CD14-positive monocyte (primary cell): ENCODE data around the gene CEL. TPM values are rescaled to one million over a fixed set of nuclear protein-coding genes. Genes with fewer than 3 reads are reported as not detected.

Source experiments
- DNase-seq, 3 donors: peaks; one replicate each; pipeline ENCODE4 v3.0.0-alpha.2; 2011 to 2022
- H2AFZ ChIP-seq: 2 replicates; pipeline ENCODE4 v1.6.0; 2012; ENCODE audit warnings: mild to moderate bottlenecking, low read depth, low read length, inconsistent platforms; ENCODE audit not compliant: insufficient read depth, poor library complexity, severe bottlenecking
- H3K27ac ChIP-seq, 2 donors: 1 replicate in 1 of 2; 2 replicates in 1 of 2; pipeline ENCODE4 v1.5.1; 2012 to 2013; ENCODE audit warnings: low read length in 2 of 2, control low read depth in 1 of 2, inconsistent platforms in 1 of 2, low read depth in 1 of 2, mild to moderate bottlenecking in 1 of 2
- H3K27me3 ChIP-seq, 2 donors: one replicate each; pipeline versions ENCODE4 v1.6.0 to v1.6.1; 2011 to 2013; ENCODE audit warnings: low read length in 2 of 2; ENCODE audit not compliant: control insufficient read depth in 2 of 2, insufficient read depth in 2 of 2
- H3K36me3 ChIP-seq, 2 donors: replicated peaks in 1 of 2; 1 replicate in 1 of 2; 2 replicates in 1 of 2; pipeline versions ENCODE4 v1.5.1 to v1.6.1; 2012 to 2013; ENCODE audit warnings: low read length in 2 of 2, control low read depth in 1 of 2, inconsistent platforms in 1 of 2, mild to moderate bottlenecking in 1 of 2; ENCODE audit not compliant: insufficient read depth in 2 of 2, control insufficient read depth in 1 of 2
- H3K4me1 ChIP-seq, 2 donors: 1 replicate in 1 of 2; 2 replicates in 1 of 2; pipeline versions ENCODE4 v1.5.1 to v1.6.1; 2012 to 2013; ENCODE audit warnings: low read length in 2 of 2, control low read depth in 1 of 2, inconsistent platforms in 1 of 2, mild to moderate bottlenecking in 1 of 2, moderate library complexity in 1 of 2; ENCODE audit not compliant: insufficient read depth in 2 of 2, control insufficient read depth in 1 of 2
- H3K4me2 ChIP-seq: replicated peaks from 2 replicates; pipeline ENCODE3; 2012; ENCODE audit warnings: low read length, moderate library complexity, mild to moderate bottlenecking; ENCODE audit not compliant: poor library complexity, severe bottlenecking; ENCODE audit errors: extremely low read depth
- H3K4me3 ChIP-seq, 3 experiments: fragments of 200-600 bp in 1 of 3; sonication (generic) in 1 of 3; replicated peaks in 1 of 3; 1 replicate in 2 of 3; 2 replicates in 1 of 3; pipeline ENCODE4 v1.5.1; 2011 to 2013; ENCODE audit warnings: low read length in 3 of 3, mild to moderate bottlenecking in 3 of 3, control low read depth in 2 of 3, low read depth in 2 of 3, inconsistent platforms in 1 of 3, moderate library complexity in 1 of 3
- H3K79me2 ChIP-seq: 2 replicates; pipeline ENCODE4 v1.6.0; 2012; ENCODE audit warnings: mild to moderate bottlenecking, control low read depth, inconsistent platforms, low read length, moderate library complexity; ENCODE audit not compliant: insufficient read depth
- H3K9ac ChIP-seq: 2 replicates; pipeline ENCODE4 v1.6.0; 2017; ENCODE audit warnings: low read length, mild to moderate bottlenecking; ENCODE audit not compliant: insufficient read depth, poor library complexity, severe bottlenecking
- H3K9me3 ChIP-seq, 2 donors: replicated peaks in 1 of 2; 1 replicate in 1 of 2; 2 replicates in 1 of 2; pipeline versions ENCODE4 v1.5.1 to v1.6.1; 2012 to 2013; ENCODE audit warnings: low read length in 2 of 2, control low read depth in 1 of 2; ENCODE audit not compliant: control insufficient read depth in 1 of 2, insufficient read depth in 1 of 2
- H4K20me1 ChIP-seq: 2 replicates; pipeline ENCODE4 v1.6.0; 2012; ENCODE audit warnings: mild to moderate bottlenecking, low read length, control low read depth, moderate library complexity; ENCODE audit not compliant: insufficient read depth
- H3K27ac Mint-ChIP-seq, 7 donors: one replicate each; pipeline ENCODE4 v1.8.0; 2020; ENCODE audit warnings: mild to moderate bottlenecking in 7 of 7, mixed read lengths in 7 of 7, moderate library complexity in 6 of 7, inconsistent platforms in 2 of 7
- H3K27me3 Mint-ChIP-seq, 3 donors: one replicate each; pipeline ENCODE4 v1.8.0; 2021 to 2022; ENCODE audit warnings: low read depth in 3 of 3, mild to moderate bottlenecking in 3 of 3, mixed read lengths in 3 of 3, moderate library complexity in 3 of 3, inconsistent platforms in 1 of 3
- H3K36me3 Mint-ChIP-seq, 2 donors: one replicate each; pipeline ENCODE4 v1.8.0; 2020; ENCODE audit warnings: mixed read lengths in 2 of 2, inconsistent platforms in 1 of 2, mild to moderate bottlenecking in 1 of 2
- H3K4me1 Mint-ChIP-seq: one replicate; pipeline ENCODE4 v1.8.0; 2020; ENCODE audit warnings: mild to moderate bottlenecking, mixed read lengths
- H3K4me3 Mint-ChIP-seq, 2 donors: one replicate each; pipeline ENCODE4 v1.8.0; 2020; ENCODE audit warnings: mild to moderate bottlenecking in 2 of 2, mixed read lengths in 2 of 2, moderate library complexity in 1 of 2
- H3K9me3 Mint-ChIP-seq, 7 donors: one replicate each; pipeline ENCODE4 v1.8.0; 2020 to 2022; ENCODE audit warnings: mixed read lengths in 7 of 7, mild to moderate bottlenecking in 6 of 7, moderate library complexity in 6 of 7, inconsistent platforms in 2 of 7
- WGBS: methylation state at CpG from one replicate; pipeline ENCODE4 v1.1.5; 2013; ENCODE audit warnings: missing lambda C conversion rate; ENCODE audit not compliant: insufficient coverage; 5-methylcytosine and 5-hydroxymethylcytosine counted together
- intact Hi-C, 2 donors: fragments of 100-400 bp; cut with micrococcal nuclease; formaldehyde crosslinking; loops; one replicate each; pipeline versions ENCODE4 v1.15.0 to v1.15.1; 2023
- polyA plus RNA-seq, 3 donors: library from polyadenylated mRNA; depleted of rRNA in 1 of 3; unstranded in 2 of 3; stranded (reverse) in 1 of 3; fragments of 300-500 nt in 2 of 3; fragments of >200 nt in 1 of 3; fragmentation: Illumina TruSeq in 2 of 3; gene quantifications; 1 replicate in 2 of 3; 2 replicates in 1 of 3; pipeline ENCODE4 v1.2.3, GENCODE V29; 2012 to 2021
- TF ChIP-seq, protein P1 (sequence below): fragments of 200-600 bp; IDR thresholded peaks from one replicate; pipeline ENCODE4 v1.8.0; 2022; ENCODE audit warnings: antibody characterized with exemption, mild to moderate bottlenecking

The CEL gene
- polyA plus RNA-seq, 3 donors: 0.24 TPM; not detected in 2

DNA sequence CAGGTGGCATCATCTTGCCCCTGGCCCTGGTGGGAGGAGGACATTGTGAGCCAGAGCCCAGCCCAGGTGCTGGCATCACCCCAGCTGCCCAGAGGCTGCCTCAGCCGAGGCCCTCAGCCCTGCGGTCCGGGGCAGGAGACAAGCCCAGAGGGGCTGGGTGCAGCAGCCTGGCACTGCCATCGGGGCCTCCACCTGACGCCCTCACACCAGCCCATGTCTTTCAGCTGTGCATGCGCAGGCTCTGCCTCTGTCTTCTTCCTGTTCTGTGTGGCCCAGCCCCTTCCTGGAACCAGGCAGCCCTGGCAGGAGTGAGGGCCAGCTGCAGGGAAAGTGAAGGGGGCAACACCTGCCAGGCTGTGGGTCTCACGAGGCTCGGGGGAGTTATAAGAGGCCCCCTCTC lies 4.8 kb upstream of the CEL start:
- H3K4me1 ChIP-seq: peaks cover 4 to 20% of the 10 kb centered on the region in 2 donors
- no peaks in the 10 kb centered on the region for H3K9me3 ChIP-seq
- H3K4me2 ChIP-seq: no peak overlapping the region
- intact Hi-C loops: no loop called here
- no peak overlapping the region for H3K27ac ChIP-seq
- H3K79me2 ChIP-seq: no peaks in the 10 kb centered on the region
- WGBS: 12% methylated on average over 7 of the region's 8 CpGs
- H3K9ac ChIP-seq: no peak overlapping the region
- Mint-ChIP-seq H3K27ac (no peak overlapping the region), H3K4me1 (peaks cover 29% of the 10 kb centered on the region), H3K9me3 (no peaks in the 10 kb centered on the region), H3K27me3 (peaks cover 3 to 7% (median 6%) of the 10 kb centered on the region in 3 donors), H3K4me3 (no peak overlapping the region), H3K36me3 (peaks cover 51 to 67% of the 10 kb centered on the region in 2 donors)
- no peak overlapping the region for H2AFZ ChIP-seq
- H3K27me3 ChIP-seq: no peaks in the 10 kb centered on the region
- H3K36me3 ChIP-seq: peaks cover 57 to 65% of the 10 kb centered on the region in 2 donors
- no peaks in the 10 kb centered on the region for H4K20me1 ChIP-seq
- no peak overlapping the region for H3K4me3 ChIP-seq
- TF ChIP-seq, protein P1, sequence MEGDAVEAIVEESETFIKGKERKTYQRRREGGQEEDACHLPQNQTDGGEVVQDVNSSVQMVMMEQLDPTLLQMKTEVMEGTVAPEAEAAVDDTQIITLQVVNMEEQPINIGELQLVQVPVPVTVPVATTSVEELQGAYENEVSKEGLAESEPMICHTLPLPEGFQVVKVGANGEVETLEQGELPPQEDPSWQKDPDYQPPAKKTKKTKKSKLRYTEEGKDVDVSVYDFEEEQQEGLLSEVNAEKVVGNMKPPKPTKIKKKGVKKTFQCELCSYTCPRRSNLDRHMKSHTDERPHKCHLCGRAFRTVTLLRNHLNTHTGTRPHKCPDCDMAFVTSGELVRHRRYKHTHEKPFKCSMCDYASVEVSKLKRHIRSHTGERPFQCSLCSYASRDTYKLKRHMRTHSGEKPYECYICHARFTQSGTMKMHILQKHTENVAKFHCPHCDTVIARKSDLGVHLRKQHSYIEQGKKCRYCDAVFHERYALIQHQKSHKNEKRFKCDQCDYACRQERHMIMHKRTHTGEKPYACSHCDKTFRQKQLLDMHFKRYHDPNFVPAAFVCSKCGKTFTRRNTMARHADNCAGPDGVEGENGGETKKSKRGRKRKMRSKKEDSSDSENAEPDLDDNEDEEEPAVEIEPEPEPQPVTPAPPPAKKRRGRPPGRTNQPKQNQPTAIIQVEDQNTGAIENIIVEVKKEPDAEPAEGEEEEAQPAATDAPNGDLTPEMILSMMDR: no peak
- no peak for DNase-seq

DNA sequence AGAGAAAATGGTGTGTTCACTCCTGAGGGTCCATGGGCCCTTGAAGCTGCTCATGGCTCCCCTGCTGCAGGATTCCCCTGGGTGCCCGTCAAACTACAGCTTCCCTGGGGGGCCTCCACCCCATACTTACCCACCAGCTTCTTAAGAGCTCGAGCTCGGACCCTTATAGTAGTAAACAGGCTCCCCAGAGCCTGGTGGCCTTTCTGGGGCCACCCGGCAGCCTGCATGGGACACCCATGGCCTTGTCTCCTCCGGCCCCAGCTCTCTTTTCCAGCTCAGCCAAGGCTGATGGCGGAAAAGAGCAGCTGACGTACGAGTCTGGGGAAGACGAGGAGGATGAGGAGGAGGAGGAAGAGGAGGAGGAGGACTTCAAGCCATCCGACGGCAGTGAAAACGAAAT lies 4.2 kb upstream of the CEL start:
- H3K79me2 ChIP-seq: no peaks in the 10 kb centered on the region
- Mint-ChIP-seq H3K4me3 (no peak overlapping the region), H3K4me1 (peaks cover 30% of the 10 kb centered on the region), H3K36me3 (peaks cover 47 to 61% of the 10 kb centered on the region in 2 donors), H3K27me3 (peaks cover 3 to 7% (median 7%) of the 10 kb centered on the region in 3 donors), H3K9me3 (no peaks in the 10 kb centered on the region), H3K27ac (no peak overlapping the region)
- WGBS: 97% methylated on average over 6 of the region's 12 CpGs
- no peak overlapping the region for H3K4me2 ChIP-seq
- no peaks in the 10 kb centered on the region for H3K9me3 ChIP-seq
- H4K20me1 ChIP-seq: no peaks in the 10 kb centered on the region
- H3K4me3 ChIP-seq: no peak overlapping the region
- no peak overlapping the region for H3K27ac ChIP-seq
- DNase-seq: no peak
- H2AFZ ChIP-seq: no peak overlapping the region
- peaks cover 51 to 60% of the 10 kb centered on the region in 2 donors for H3K36me3 ChIP-seq
- no peak overlapping the region for H3K9ac ChIP-seq
- H3K4me1 ChIP-seq: peaks cover 4 to 20% of the 10 kb centered on the region in 2 donors
- intact Hi-C loops: no loop called here
- TF ChIP-seq, protein P1: no peak
- H3K27me3 ChIP-seq: no peaks in the 10 kb centered on the region
